ENCODE results near the gene ANKS1A. TPM values are rescaled to one million over a fixed set of nuclear protein-coding genes. Genes with fewer than 3 reads are reported as not detected.

The ANKS1A gene
- total RNA-seq, 1 experiment from 2014 or later: 14.4 TPM

DNA sequence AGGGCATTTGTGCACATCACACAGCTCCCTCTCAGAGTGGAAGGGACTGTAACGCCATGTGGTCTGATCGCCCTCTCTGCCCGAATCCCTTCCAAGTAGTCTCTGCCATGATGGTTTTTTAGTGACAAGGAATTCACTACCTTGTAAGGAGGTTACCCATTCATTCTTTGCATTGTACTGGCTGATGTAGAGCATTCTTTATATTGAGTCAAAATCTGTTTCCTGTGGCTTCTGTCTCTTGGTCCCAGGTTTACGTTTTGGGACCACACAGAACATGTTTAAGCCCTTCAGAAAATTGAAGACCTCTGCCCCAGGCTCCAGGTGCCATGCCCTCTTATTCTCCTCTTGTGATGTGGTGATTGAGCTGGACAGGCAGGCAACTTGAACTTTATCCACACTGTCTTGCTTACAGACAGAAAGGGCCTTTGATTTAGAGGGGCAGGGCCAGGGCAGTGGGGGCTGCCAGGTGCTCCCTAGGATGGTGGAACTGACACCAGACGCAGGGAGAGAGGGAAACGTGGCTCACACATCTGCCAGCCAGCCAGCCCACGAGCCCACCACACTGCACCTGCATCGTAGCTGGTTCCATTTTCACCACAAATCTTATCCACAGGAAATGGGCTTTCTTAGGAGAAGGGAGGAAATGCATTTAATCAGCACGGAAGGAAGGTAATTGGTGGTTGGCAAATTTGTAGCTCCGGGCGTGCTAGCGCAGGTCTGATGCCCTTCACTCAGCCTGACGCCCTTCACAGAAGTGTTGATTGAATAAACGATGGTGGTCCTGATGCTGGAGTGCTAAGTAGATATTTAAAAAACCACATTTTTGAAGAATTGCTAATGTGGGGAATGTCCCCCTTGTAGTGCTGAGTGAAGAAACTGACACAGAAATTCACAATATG, 173.9 kb downstream of the ANKS1A start:
- intact Hi-C loops (cut with micrococcal nuclease; ENCODE audit: unreplicated experiment): no loop called here
- no peaks in the 10 kb centered on the region for H3K36me3 ChIP-seq (ENCODE audit: control insufficient read depth, insufficient read depth, low read length)
- no TSS peak for BruUV-seq (replicated peaks)

DNA sequence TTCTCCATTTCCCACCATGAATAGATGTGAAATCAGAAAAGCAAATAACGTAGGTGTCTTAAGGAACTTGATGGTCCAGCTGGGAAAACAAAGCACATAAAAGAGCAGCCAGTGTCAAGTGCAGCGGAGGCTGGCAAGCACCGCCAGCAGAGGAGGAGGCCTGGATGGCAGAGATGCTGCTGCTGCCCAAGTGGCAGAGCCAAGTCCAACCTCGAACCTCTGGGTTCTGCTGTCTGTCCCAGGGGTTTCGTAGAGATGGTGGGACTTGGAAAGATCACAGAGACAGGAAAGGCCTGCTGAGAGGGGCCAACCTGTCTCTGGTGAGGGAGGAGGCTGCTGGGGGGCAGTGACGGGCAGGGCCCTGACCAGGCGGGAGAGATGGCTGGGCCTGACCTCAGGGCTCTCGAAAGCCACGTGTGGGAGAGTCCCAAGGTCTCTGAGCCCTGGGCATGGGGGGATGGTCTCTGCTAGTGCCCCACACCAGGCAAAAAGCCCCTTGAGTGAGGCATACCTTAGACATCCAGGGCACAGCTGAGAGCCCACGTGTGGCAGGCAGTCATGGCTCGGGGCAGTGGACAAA, 174.7 kb downstream of the ANKS1A start:
- CTCF ChIA-PET: no interaction called here
- Histone ChIP-seq H3K4me3 (ENCODE audit: low read depth in 2 of 2, low read length in 2 of 2) (no peak overlapping the region), H3K27me3 (ENCODE audit: control insufficient read depth, insufficient read depth, low read length) (no peaks in the 10 kb centered on the region), H3K9me3 (ENCODE audit: control insufficient read depth, insufficient read depth, low read depth, low read length) (no peaks in the 10 kb centered on the region), H3K27ac (ENCODE audit: low read length) (no peak overlapping the region), H3K4me1 (ENCODE audit: control insufficient read depth, insufficient read depth, low read length) (no peaks in the 10 kb centered on the region), H3K36me3 (ENCODE audit: control insufficient read depth, insufficient read depth, low read length) (no peaks in the 10 kb centered on the region)
- in situ Hi-C loops (cut with HindIII; ENCODE audit: low pct_unique_long_range_greater_than_20kb, low sequenced_read_pairs) (no loop called here), intact Hi-C loops (cut with micrococcal nuclease; ENCODE audit: unreplicated experiment) (no loop called here)
- no TSS peak for BruUV-seq (replicated peaks)
- POLR2A ChIA-PET: no interaction called here
- ATAC-seq: no peak
- no peak for DNase-seq (ENCODE audit: low read depth, low spot score)
- no peak for TF ChIP-seq SIN3A (IDR thresholded peaks at IDR 0.05; ENCODE audit: borderline replicate concordance, insufficient read depth, low read depth, low read length)
- no peak for TF ChIP-seq TCF7L2 (IDR thresholded peaks at IDR 0.05; ENCODE audit: low read depth, low read length)
- TF ChIP-seq POLR2AphosphoS5 (IDR thresholded peaks at IDR 0.05; ENCODE audit: low read depth, low read length): no peak
- TF ChIP-seq, protein P1, sequence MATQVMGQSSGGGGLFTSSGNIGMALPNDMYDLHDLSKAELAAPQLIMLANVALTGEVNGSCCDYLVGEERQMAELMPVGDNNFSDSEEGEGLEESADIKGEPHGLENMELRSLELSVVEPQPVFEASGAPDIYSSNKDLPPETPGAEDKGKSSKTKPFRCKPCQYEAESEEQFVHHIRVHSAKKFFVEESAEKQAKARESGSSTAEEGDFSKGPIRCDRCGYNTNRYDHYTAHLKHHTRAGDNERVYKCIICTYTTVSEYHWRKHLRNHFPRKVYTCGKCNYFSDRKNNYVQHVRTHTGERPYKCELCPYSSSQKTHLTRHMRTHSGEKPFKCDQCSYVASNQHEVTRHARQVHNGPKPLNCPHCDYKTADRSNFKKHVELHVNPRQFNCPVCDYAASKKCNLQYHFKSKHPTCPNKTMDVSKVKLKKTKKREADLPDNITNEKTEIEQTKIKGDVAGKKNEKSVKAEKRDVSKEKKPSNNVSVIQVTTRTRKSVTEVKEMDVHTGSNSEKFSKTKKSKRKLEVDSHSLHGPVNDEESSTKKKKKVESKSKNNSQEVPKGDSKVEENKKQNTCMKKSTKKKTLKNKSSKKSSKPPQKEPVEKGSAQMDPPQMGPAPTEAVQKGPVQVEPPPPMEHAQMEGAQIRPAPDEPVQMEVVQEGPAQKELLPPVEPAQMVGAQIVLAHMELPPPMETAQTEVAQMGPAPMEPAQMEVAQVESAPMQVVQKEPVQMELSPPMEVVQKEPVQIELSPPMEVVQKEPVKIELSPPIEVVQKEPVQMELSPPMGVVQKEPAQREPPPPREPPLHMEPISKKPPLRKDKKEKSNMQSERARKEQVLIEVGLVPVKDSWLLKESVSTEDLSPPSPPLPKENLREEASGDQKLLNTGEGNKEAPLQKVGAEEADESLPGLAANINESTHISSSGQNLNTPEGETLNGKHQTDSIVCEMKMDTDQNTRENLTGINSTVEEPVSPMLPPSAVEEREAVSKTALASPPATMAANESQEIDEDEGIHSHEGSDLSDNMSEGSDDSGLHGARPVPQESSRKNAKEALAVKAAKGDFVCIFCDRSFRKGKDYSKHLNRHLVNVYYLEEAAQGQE (IDR thresholded peaks at IDR 0.05; ENCODE audit: insufficient read depth in 1 of 2, low read depth in 2 of 2, low read length in 1 of 2): no peak
- TF ChIP-seq, protein P2, sequence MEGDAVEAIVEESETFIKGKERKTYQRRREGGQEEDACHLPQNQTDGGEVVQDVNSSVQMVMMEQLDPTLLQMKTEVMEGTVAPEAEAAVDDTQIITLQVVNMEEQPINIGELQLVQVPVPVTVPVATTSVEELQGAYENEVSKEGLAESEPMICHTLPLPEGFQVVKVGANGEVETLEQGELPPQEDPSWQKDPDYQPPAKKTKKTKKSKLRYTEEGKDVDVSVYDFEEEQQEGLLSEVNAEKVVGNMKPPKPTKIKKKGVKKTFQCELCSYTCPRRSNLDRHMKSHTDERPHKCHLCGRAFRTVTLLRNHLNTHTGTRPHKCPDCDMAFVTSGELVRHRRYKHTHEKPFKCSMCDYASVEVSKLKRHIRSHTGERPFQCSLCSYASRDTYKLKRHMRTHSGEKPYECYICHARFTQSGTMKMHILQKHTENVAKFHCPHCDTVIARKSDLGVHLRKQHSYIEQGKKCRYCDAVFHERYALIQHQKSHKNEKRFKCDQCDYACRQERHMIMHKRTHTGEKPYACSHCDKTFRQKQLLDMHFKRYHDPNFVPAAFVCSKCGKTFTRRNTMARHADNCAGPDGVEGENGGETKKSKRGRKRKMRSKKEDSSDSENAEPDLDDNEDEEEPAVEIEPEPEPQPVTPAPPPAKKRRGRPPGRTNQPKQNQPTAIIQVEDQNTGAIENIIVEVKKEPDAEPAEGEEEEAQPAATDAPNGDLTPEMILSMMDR (IDR thresholded peaks at IDR 0.05): no peak

More for the DNA sequence above, 173.9 kb downstream of the ANKS1A start:
- ChIA-PET CTCF (interaction anchor here (0.6 kb wide), 1 partner anchor 122 kb away, joined by 5 read pairs; no protein-coding TSS in a partner anchor), POLR2A (no interaction called here)
- DNase-seq (ENCODE audit: low read depth, low spot score) (no peak), ATAC-seq (no peak)
- TF ChIP-seq, protein P2 (IDR thresholded peaks at IDR 0.05): no peak
- no peak for TF ChIP-seq TCF7L2 (IDR thresholded peaks at IDR 0.05; ENCODE audit: low read depth, low read length)
- no peak for TF ChIP-seq SIN3A (IDR thresholded peaks at IDR 0.05; ENCODE audit: borderline replicate concordance, insufficient read depth, low read depth, low read length)
- no peak for TF ChIP-seq POLR2AphosphoS5 (IDR thresholded peaks at IDR 0.05; ENCODE audit: low read depth, low read length)
- TF ChIP-seq, protein P1 (IDR thresholded peaks at IDR 0.05; ENCODE audit: insufficient read depth in 1 of 2, low read depth in 2 of 2, low read length in 1 of 2): no peak
- no peaks in the 10 kb centered on the region for H3K9me3 ChIP-seq (ENCODE audit: control insufficient read depth, insufficient read depth, low read depth, low read length)
- in situ Hi-C loops (cut with HindIII; ENCODE audit: low pct_unique_long_range_greater_than_20kb, low sequenced_read_pairs): no loop called here
- H3K27ac ChIP-seq (ENCODE audit: low read length): no peak overlapping the region
- no peaks in the 10 kb centered on the region for H3K27me3 ChIP-seq (ENCODE audit: control insufficient read depth, insufficient read depth, low read length)
- H3K4me3 ChIP-seq (ENCODE audit: low read depth in 2 of 2, low read length in 2 of 2): no peak overlapping the region
- no peaks in the 10 kb centered on the region for H3K4me1 ChIP-seq (ENCODE audit: control insufficient read depth, insufficient read depth, low read length)
